CD14-positive monocyte (primary cell): ENCODE data around the gene RHCG. TPM values are rescaled to one million over a fixed set of nuclear protein-coding genes. Genes with fewer than 3 reads are reported as not detected.

Experiments used
- DNase-seq, 3 donors: peaks; one replicate each; pipeline ENCODE4 v3.0.0-alpha.2; 2011 to 2022
- H2AFZ ChIP-seq: 2 replicates; pipeline ENCODE4 v1.6.0; 2012; ENCODE audit warnings: mild to moderate bottlenecking, low read depth, low read length, inconsistent platforms; ENCODE audit not compliant: insufficient read depth, poor library complexity, severe bottlenecking
- H3K27ac ChIP-seq, 2 donors: 1 replicate in 1 of 2; 2 replicates in 1 of 2; pipeline ENCODE4 v1.5.1; 2012 to 2013; ENCODE audit warnings: low read length in 2 of 2, control low read depth in 1 of 2, inconsistent platforms in 1 of 2, low read depth in 1 of 2, mild to moderate bottlenecking in 1 of 2
- H3K27me3 ChIP-seq, 2 donors: one replicate each; pipeline versions ENCODE4 v1.6.0 to v1.6.1; 2011 to 2013; ENCODE audit warnings: low read length in 2 of 2; ENCODE audit not compliant: control insufficient read depth in 2 of 2, insufficient read depth in 2 of 2
- H3K36me3 ChIP-seq, 2 donors: replicated peaks in 1 of 2; 1 replicate in 1 of 2; 2 replicates in 1 of 2; pipeline versions ENCODE4 v1.5.1 to v1.6.1; 2012 to 2013; ENCODE audit warnings: low read length in 2 of 2, control low read depth in 1 of 2, inconsistent platforms in 1 of 2, mild to moderate bottlenecking in 1 of 2; ENCODE audit not compliant: insufficient read depth in 2 of 2, control insufficient read depth in 1 of 2
- H3K4me1 ChIP-seq, 2 donors: 1 replicate in 1 of 2; 2 replicates in 1 of 2; pipeline versions ENCODE4 v1.5.1 to v1.6.1; 2012 to 2013; ENCODE audit warnings: low read length in 2 of 2, control low read depth in 1 of 2, inconsistent platforms in 1 of 2, mild to moderate bottlenecking in 1 of 2, moderate library complexity in 1 of 2; ENCODE audit not compliant: insufficient read depth in 2 of 2, control insufficient read depth in 1 of 2
- H3K4me2 ChIP-seq: replicated peaks from 2 replicates; pipeline ENCODE3; 2012; ENCODE audit warnings: low read length, moderate library complexity, mild to moderate bottlenecking; ENCODE audit not compliant: poor library complexity, severe bottlenecking; ENCODE audit errors: extremely low read depth
- H3K4me3 ChIP-seq, 3 experiments: fragments of 200-600 bp in 1 of 3; sonication (generic) in 1 of 3; replicated peaks in 1 of 3; 1 replicate in 2 of 3; 2 replicates in 1 of 3; pipeline ENCODE4 v1.5.1; 2011 to 2013; ENCODE audit warnings: low read length in 3 of 3, mild to moderate bottlenecking in 3 of 3, control low read depth in 2 of 3, low read depth in 2 of 3, inconsistent platforms in 1 of 3, moderate library complexity in 1 of 3
- H3K79me2 ChIP-seq: 2 replicates; pipeline ENCODE4 v1.6.0; 2012; ENCODE audit warnings: mild to moderate bottlenecking, control low read depth, inconsistent platforms, low read length, moderate library complexity; ENCODE audit not compliant: insufficient read depth
- H3K9ac ChIP-seq: 2 replicates; pipeline ENCODE4 v1.6.0; 2017; ENCODE audit warnings: low read length, mild to moderate bottlenecking; ENCODE audit not compliant: insufficient read depth, poor library complexity, severe bottlenecking
- H3K9me3 ChIP-seq, 2 donors: replicated peaks in 1 of 2; 1 replicate in 1 of 2; 2 replicates in 1 of 2; pipeline versions ENCODE4 v1.5.1 to v1.6.1; 2012 to 2013; ENCODE audit warnings: low read length in 2 of 2, control low read depth in 1 of 2; ENCODE audit not compliant: control insufficient read depth in 1 of 2, insufficient read depth in 1 of 2
- H4K20me1 ChIP-seq: 2 replicates; pipeline ENCODE4 v1.6.0; 2012; ENCODE audit warnings: mild to moderate bottlenecking, low read length, control low read depth, moderate library complexity; ENCODE audit not compliant: insufficient read depth
- H3K27ac Mint-ChIP-seq, 7 donors: one replicate each; pipeline ENCODE4 v1.8.0; 2020; ENCODE audit warnings: mild to moderate bottlenecking in 7 of 7, mixed read lengths in 7 of 7, moderate library complexity in 6 of 7, inconsistent platforms in 2 of 7
- H3K27me3 Mint-ChIP-seq, 3 donors: one replicate each; pipeline ENCODE4 v1.8.0; 2021 to 2022; ENCODE audit warnings: low read depth in 3 of 3, mild to moderate bottlenecking in 3 of 3, mixed read lengths in 3 of 3, moderate library complexity in 3 of 3, inconsistent platforms in 1 of 3
- H3K36me3 Mint-ChIP-seq, 2 donors: one replicate each; pipeline ENCODE4 v1.8.0; 2020; ENCODE audit warnings: mixed read lengths in 2 of 2, inconsistent platforms in 1 of 2, mild to moderate bottlenecking in 1 of 2
- H3K4me1 Mint-ChIP-seq: one replicate; pipeline ENCODE4 v1.8.0; 2020; ENCODE audit warnings: mild to moderate bottlenecking, mixed read lengths
- H3K4me3 Mint-ChIP-seq, 2 donors: one replicate each; pipeline ENCODE4 v1.8.0; 2020; ENCODE audit warnings: mild to moderate bottlenecking in 2 of 2, mixed read lengths in 2 of 2, moderate library complexity in 1 of 2
- H3K9me3 Mint-ChIP-seq, 7 donors: one replicate each; pipeline ENCODE4 v1.8.0; 2020 to 2022; ENCODE audit warnings: mixed read lengths in 7 of 7, mild to moderate bottlenecking in 6 of 7, moderate library complexity in 6 of 7, inconsistent platforms in 2 of 7
- CTCF ChIP-seq: fragments of 200-600 bp; IDR thresholded peaks from one replicate; pipeline ENCODE4 v1.8.0; 2022; ENCODE audit warnings: antibody characterized with exemption, mild to moderate bottlenecking
- WGBS: methylation state at CpG from one replicate; pipeline ENCODE4 v1.1.5; 2013; ENCODE audit warnings: missing lambda C conversion rate; ENCODE audit not compliant: insufficient coverage; 5-methylcytosine and 5-hydroxymethylcytosine counted together
- intact Hi-C, 2 donors: fragments of 100-400 bp; cut with micrococcal nuclease; formaldehyde crosslinking; loops; one replicate each; pipeline versions ENCODE4 v1.15.0 to v1.15.1; 2023
- polyA plus RNA-seq, 3 donors: library from polyadenylated mRNA; depleted of rRNA in 1 of 3; unstranded in 2 of 3; stranded (reverse) in 1 of 3; fragments of 300-500 nt in 2 of 3; fragments of >200 nt in 1 of 3; fragmentation: Illumina TruSeq in 2 of 3; gene quantifications; 1 replicate in 2 of 3; 2 replicates in 1 of 3; pipeline ENCODE4 v1.2.3, GENCODE V29; 2012 to 2021

Gene RHCG
- polyA plus RNA-seq, 3 donors: not detected

DNA sequence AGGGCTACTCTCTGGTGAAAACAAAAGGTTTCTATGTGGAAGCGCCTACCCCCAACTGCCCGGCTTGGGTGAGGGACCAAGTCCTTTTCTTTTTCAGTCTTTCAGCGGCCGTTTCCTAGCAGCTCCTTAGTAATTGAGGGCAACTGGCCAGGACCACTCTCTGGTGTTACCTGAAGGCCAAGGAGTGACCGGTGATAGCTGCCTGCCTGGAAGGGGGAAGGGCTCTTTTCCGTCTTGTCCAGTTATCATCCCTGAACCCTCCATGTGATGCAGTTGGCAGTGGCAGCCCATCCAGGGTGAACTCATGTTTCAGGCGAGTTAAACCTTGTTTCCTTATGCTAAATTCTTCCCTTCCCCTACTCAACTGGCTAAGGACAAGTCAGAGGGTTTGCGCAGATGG, 33.3 kb downstream of the RHCG start:
- peaks cover 3% of the 10 kb centered on the region for H3K4me1 Mint-ChIP-seq
- H4K20me1 ChIP-seq: no peaks in the 10 kb centered on the region
- no peak overlapping the region for H3K9ac ChIP-seq
- no peaks in the 10 kb centered on the region for H3K4me1 ChIP-seq
- peaks cover 0 to 3% (median 0%) of the 10 kb centered on the region in 7 donors for H3K9me3 Mint-ChIP-seq
- no peaks in the 10 kb centered on the region for H3K27me3 ChIP-seq
- no peak overlapping the region for H3K4me2 ChIP-seq
- H3K9me3 ChIP-seq: no peaks in the 10 kb centered on the region
- no peak overlapping the region for H3K4me3 Mint-ChIP-seq
- H3K36me3 Mint-ChIP-seq: no peaks in the 10 kb centered on the region
- no peak for DNase-seq
- no peak overlapping the region for H2AFZ ChIP-seq
- TF ChIP-seq CTCF: no peak
- H3K27ac ChIP-seq: no peak overlapping the region
- WGBS: 100% methylated on average over 2 of the region's 8 CpGs
- intact Hi-C loops: no loop called here
- H3K79me2 ChIP-seq: no peaks in the 10 kb centered on the region
- no peaks in the 10 kb centered on the region for H3K36me3 ChIP-seq
- H3K27me3 Mint-ChIP-seq: peaks cover 6 to 14% (median 8%) of the 10 kb centered on the region in 3 donors
- no peak overlapping the region for H3K4me3 ChIP-seq
- H3K27ac Mint-ChIP-seq: no peak overlapping the region

- H3K27ac ChIP-seq: no peak overlapping the region
- peaks cover 10 to 20% (median 11%) of the 10 kb centered on the region in 3 donors for H3K27me3 Mint-ChIP-seq
- H3K4me1 Mint-ChIP-seq: peaks cover 3% of the 10 kb centered on the region
- TF ChIP-seq CTCF: no peak
- peak overlapping the region in 1 of 2 donors; percentile 4 for H3K4me3 Mint-ChIP-seq
- H3K9me3 ChIP-seq: no peaks in the 10 kb centered on the region
- peaks cover 0 to 4% (median 2%) of the 10 kb centered on the region in 7 donors for H3K9me3 Mint-ChIP-seq
- H3K4me1 ChIP-seq: no peaks in the 10 kb centered on the region
- no peak overlapping the region for H3K27ac Mint-ChIP-seq
- intact Hi-C loops: no loop called here
- H3K9ac ChIP-seq: no peak overlapping the region
- no peaks in the 10 kb centered on the region for H3K36me3 Mint-ChIP-seq
- DNase-seq: peak in 2 of 3 donors; percentile 5 to 22
- no peaks in the 10 kb centered on the region for H3K36me3 ChIP-seq
- H4K20me1 ChIP-seq: no peaks in the 10 kb centered on the region
- no peak overlapping the region for H3K4me2 ChIP-seq
- 97% methylated on average over 5 of the region's 9 CpGs for WGBS
- peak overlapping the region; percentile 42 for H2AFZ ChIP-seq
- no peaks in the 10 kb centered on the region for H3K79me2 ChIP-seq
- no peaks in the 10 kb centered on the region for H3K27me3 ChIP-seq
- H3K4me3 ChIP-seq: no peak overlapping the region
Observed at GRCh38 chr15:89462198-89462912, 34.0 kb downstream of the RHCG start.
